WERI-Rb-1 (cell line): ENCODE results near the gene VAV3.

Experiments
- DNase-seq: peaks from one replicate; pipeline ENCODE4 v3.0.0-alpha.2; 2020
- H3K27ac ChIP-seq: fragments of 250-450 bp; sonication (Bioruptor Pico); 2 replicates; pipeline ENCODE4 v1.5.1; 2020; ENCODE audit warnings: mild to moderate bottlenecking, moderate library complexity
- H3K27me3 ChIP-seq: fragments of 250-450 bp; sonication (Bioruptor Pico); 2 replicates; pipeline ENCODE4 v1.5.1; 2021; ENCODE audit warnings: mild to moderate bottlenecking, low read depth, moderate library complexity; ENCODE audit not compliant: insufficient read depth, severe bottlenecking
- H3K36me3 ChIP-seq: fragments of 250-450 bp; sonication (Bioruptor Pico); 2 replicates; pipeline ENCODE4 v1.5.1; 2020; ENCODE audit warnings: mild to moderate bottlenecking, moderate library complexity
- H3K4me3 ChIP-seq: 2 replicates; pipeline ENCODE4 v1.5.1; 2011; ENCODE audit warnings: low read depth, mild to moderate bottlenecking, control low read depth, low read length
- H3K9me3 ChIP-seq: fragments of 250-450 bp; sonication (Bioruptor Pico); 2 replicates; pipeline ENCODE4 v1.5.1; 2021; ENCODE audit warnings: mild to moderate bottlenecking, moderate library complexity; ENCODE audit not compliant: severe bottlenecking
- TF ChIP-seq, protein P1 (sequence below): IDR thresholded peaks from 2 replicates; pipeline ENCODE4 v1.5.1; 2011; ENCODE audit warnings: low read depth, mild to moderate bottlenecking, control low read depth, inconsistent platforms, low read length

The VAV3 gene

DNA sequence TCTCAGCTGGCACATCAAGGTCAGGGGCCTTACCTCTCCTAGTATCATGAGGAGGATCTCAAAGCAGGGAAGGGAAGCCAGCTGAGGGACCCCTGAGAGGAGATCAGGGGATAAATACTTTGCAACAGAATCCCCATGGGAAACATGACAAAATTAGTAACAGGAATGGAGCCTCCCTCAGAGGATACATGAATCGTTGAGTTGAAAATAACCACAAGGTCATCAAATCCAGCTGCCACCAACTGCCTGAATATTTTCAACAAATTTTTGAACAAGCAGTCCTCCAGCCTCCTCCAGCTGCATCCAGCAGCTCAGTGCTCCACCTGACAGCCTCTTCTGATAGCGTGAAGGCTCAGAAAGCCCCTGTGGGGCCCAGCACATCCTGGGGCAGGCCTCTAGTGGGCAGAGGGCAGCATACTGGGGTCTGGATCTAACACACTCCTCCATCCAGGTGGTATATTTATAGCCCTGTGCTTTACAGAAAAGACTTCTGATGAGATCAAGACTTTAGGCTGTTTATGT is 419.9 kb downstream of the VAV3 start:
- H3K27ac ChIP-seq, result no peak overlapping the region
- no peak overlapping the region for H3K4me3 ChIP-seq
- no peak for DNase-seq
- TF ChIP-seq, protein P1, sequence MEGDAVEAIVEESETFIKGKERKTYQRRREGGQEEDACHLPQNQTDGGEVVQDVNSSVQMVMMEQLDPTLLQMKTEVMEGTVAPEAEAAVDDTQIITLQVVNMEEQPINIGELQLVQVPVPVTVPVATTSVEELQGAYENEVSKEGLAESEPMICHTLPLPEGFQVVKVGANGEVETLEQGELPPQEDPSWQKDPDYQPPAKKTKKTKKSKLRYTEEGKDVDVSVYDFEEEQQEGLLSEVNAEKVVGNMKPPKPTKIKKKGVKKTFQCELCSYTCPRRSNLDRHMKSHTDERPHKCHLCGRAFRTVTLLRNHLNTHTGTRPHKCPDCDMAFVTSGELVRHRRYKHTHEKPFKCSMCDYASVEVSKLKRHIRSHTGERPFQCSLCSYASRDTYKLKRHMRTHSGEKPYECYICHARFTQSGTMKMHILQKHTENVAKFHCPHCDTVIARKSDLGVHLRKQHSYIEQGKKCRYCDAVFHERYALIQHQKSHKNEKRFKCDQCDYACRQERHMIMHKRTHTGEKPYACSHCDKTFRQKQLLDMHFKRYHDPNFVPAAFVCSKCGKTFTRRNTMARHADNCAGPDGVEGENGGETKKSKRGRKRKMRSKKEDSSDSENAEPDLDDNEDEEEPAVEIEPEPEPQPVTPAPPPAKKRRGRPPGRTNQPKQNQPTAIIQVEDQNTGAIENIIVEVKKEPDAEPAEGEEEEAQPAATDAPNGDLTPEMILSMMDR, result no peak
- peaks cover 8% of the 10 kb centered on the region for H3K9me3 ChIP-seq
- no peaks in the 10 kb centered on the region for H3K36me3 ChIP-seq
- no peaks in the 10 kb centered on the region for H3K27me3 ChIP-seq

- no peak overlapping the region for H3K4me3 ChIP-seq
- H3K36me3 ChIP-seq, result no peaks in the 10 kb centered on the region
- H3K27me3 ChIP-seq, result no peaks in the 10 kb centered on the region
- no peak for DNase-seq
- no peak overlapping the region for H3K27ac ChIP-seq
- H3K9me3 ChIP-seq, result peaks cover 8% of the 10 kb centered on the region
- TF ChIP-seq, protein P1, result no peak
Observed at GRCh38 chr1:107544285-107544684, 420.7 kb downstream of the VAV3 start.

DNA sequence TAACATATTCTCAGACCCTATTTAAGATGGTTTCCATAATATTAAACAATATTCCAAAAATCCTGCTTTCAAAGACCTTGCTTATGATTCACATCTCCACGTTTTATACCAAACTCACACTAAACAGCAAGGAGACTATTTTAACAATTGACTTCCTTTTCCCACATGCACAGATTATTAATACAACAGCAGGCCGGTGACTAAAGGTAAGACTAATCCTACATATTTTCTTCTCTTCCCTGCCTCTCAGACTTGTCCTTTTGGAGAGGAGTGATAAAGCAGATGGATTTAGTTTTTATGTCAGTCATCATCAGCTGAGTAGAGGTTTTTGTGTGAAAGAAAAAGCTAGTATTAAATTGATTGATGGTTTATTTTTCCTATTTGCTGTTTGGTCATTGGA is 423.6 kb downstream of the VAV3 start:
- Histone ChIP-seq H3K9me3 (peaks cover 8% of the 10 kb centered on the region), H3K4me3 (no peak overlapping the region), H3K27me3 (no peaks in the 10 kb centered on the region), H3K27ac (no peak overlapping the region; the same call in 1 of the 2 replicates), H3K36me3 (no peaks in the 10 kb centered on the region)
- no peak for DNase-seq
- TF ChIP-seq, protein P1, result no peak

DNA sequence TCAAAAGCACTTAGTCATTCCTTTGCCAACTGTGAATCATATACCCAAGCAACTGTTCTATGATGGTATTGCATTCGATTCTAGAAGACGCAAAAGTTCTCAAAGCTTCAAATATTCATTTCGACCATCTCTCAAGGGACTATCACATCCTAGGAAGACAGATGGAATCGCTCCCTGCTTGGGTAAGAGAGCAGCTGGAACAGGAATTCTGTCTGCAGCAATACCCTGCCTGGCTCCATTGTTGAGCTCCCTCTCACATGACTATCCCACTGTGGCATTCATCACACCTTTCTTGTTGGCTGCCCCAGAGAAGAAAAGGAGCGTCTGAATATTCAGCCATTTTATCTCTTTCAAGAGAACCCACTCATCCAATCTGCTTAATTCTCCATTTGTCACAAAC is 426.5 kb downstream of the VAV3 start:
- no peak overlapping the region for H3K4me3 ChIP-seq
- no peak overlapping the region for H3K27ac ChIP-seq
- H3K36me3 ChIP-seq, result no peaks in the 10 kb centered on the region
- DNase-seq, result no peak
- TF ChIP-seq, protein P1, result no peak
- peaks cover 8% of the 10 kb centered on the region for H3K9me3 ChIP-seq
- H3K27me3 ChIP-seq, result no peaks in the 10 kb centered on the region

DNA sequence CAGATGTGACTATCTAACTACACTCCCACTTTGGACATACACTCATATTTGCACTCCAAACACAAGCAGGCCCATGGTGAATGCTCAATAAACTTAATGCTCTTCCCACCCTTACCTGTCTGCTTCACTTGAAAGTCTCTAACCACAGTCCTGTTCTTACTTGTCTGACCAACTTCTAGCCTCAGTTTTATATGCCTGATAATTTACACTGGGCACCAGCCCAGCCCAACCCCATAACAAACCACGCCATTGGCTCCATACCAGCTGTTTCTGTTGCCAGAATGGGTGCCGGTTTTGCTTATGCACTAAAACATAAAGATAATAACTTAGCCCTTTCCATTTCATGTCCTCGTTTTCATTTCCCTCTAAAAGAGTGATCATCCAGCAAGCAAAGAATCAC is 428.7 kb downstream of the VAV3 start:
- TF ChIP-seq, protein P1, result no peak
- Histone ChIP-seq H3K9me3 (peaks cover 7% of the 10 kb centered on the region), H3K36me3 (no peaks in the 10 kb centered on the region), H3K4me3 (no peak overlapping the region), H3K27ac (no peak overlapping the region), H3K27me3 (no peaks in the 10 kb centered on the region)
- no peak for DNase-seq

- Histone ChIP-seq H3K36me3 (no peaks in the 10 kb centered on the region), H3K27me3 (no peaks in the 10 kb centered on the region), H3K4me3 (no peak overlapping the region), H3K27ac (no peak overlapping the region), H3K9me3 (no peaks in the 10 kb centered on the region)
- TF ChIP-seq, protein P1, result no peak
- no peak for DNase-seq
Observed at GRCh38 chr1:107535091-107535490, 429.9 kb downstream of the VAV3 start.
